ENCODE measurements around the gene NHERF2. TPM values are rescaled to one million over a fixed set of nuclear protein-coding genes. Genes with fewer than 3 reads are reported as not detected.

NHERF2 gene
- total and polyA plus RNA-seq, 9 of the 15 experiments (the other 6 are each of a cell fraction or from before 2014, with no cell fraction given), result 0.15 to 42.0 (median 12.5) TPM

- TF ChIP-seq, protein P1, sequence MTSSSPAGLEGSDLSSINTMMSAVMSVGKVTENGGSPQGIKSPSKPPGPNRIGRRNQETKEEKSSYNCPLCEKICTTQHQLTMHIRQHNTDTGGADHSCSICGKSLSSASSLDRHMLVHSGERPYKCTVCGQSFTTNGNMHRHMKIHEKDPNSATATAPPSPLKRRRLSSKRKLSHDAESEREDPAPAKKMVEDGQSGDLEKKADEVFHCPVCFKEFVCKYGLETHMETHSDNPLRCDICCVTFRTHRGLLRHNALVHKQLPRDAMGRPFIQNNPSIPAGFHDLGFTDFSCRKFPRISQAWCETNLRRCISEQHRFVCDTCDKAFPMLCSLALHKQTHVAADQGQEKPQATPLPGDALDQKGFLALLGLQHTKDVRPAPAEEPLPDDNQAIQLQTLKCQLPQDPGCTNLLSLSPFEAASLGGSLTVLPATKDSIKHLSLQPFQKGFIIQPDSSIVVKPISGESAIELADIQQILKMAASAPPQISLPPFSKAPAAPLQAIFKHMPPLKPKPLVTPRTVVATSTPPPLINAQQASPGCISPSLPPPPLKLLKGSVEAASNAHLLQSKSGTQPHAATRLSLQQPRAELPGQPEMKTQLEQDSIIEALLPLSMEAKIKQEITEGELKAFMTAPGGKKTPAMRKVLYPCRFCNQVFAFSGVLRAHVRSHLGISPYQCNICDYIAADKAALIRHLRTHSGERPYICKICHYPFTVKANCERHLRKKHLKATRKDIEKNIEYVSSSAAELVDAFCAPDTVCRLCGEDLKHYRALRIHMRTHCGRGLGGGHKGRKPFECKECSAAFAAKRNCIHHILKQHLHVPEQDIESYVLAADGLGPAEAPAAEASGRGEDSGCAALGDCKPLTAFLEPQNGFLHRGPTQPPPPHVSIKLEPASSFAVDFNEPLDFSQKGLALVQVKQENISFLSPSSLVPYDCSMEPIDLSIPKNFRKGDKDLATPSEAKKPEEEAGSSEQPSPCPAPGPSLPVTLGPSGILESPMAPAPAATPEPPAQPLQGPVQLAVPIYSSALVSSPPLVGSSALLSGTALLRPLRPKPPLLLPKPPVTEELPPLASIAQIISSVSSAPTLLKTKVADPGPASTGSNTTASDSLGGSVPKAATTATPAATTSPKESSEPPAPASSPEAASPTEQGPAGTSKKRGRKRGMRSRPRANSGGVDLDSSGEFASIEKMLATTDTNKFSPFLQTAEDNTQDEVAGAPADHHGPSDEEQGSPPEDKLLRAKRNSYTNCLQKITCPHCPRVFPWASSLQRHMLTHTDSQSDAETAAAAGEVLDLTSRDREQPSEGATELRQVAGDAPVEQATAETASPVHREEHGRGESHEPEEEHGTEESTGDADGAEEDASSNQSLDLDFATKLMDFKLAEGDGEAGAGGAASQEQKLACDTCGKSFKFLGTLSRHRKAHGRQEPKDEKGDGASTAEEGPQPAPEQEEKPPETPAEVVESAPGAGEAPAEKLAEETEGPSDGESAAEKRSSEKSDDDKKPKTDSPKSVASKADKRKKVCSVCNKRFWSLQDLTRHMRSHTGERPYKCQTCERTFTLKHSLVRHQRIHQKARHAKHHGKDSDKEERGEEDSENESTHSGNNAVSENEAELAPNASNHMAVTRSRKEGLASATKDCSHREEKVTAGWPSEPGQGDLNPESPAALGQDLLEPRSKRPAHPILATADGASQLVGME (CRISPR knock-in tag; IDR thresholded peaks at IDR 0.05), result 0 out of 2 replicates have a peak, but pooled peaks have one; percentile 53
- TF ChIP-seq, protein P2, sequence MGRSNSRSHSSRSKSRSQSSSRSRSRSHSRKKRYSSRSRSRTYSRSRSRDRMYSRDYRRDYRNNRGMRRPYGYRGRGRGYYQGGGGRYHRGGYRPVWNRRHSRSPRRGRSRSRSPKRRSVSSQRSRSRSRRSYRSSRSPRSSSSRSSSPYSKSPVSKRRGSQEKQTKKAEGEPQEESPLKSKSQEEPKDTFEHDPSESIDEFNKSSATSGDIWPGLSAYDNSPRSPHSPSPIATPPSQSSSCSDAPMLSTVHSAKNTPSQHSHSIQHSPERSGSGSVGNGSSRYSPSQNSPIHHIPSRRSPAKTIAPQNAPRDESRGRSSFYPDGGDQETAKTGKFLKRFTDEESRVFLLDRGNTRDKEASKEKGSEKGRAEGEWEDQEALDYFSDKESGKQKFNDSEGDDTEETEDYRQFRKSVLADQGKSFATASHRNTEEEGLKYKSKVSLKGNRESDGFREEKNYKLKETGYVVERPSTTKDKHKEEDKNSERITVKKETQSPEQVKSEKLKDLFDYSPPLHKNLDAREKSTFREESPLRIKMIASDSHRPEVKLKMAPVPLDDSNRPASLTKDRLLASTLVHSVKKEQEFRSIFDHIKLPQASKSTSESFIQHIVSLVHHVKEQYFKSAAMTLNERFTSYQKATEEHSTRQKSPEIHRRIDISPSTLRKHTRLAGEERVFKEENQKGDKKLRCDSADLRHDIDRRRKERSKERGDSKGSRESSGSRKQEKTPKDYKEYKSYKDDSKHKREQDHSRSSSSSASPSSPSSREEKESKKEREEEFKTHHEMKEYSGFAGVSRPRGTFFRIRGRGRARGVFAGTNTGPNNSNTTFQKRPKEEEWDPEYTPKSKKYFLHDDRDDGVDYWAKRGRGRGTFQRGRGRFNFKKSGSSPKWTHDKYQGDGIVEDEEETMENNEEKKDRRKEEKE (IDR thresholded peaks at IDR 0.05; ENCODE audit: borderline replicate concordance in 1 of 2, control insufficient read depth in 1 of 2, low read depth in 2 of 2, low read length in 1 of 2), result no peak
- TF ChIP-seq NFRKB (IDR thresholded peaks at IDR 0.05; ENCODE audit: low read depth) (no peak), RNF2 (IDR thresholded peaks at IDR 0.05) (peak; percentile 53; the same call in 1 of the 2 replicates), EHMT2 (IDR thresholded peaks at IDR 0.05) (no peak), ZNF79 (CRISPR knock-in tag; IDR thresholded peaks at IDR 0.05; ENCODE audit: low read depth) (no peak), GMEB1 (CRISPR knock-in tag; IDR thresholded peaks at IDR 0.05) (peak; percentile 92), TRIM25 (IDR thresholded peaks at IDR 0.05; ENCODE audit: borderline replicate concordance) (no peak), CBX5 (IDR thresholded peaks at IDR 0.05; ENCODE audit: borderline replicate concordance, low read depth) (no peak), GTF2E2 (tag; IDR thresholded peaks at IDR 0.05) (no peak; the same call in 1 of the 2 replicates), CREM (IDR thresholded peaks at IDR 0.05; ENCODE audit: low read depth) (peak; percentile 93), FOSL1 (tag; conservative IDR thresholded peaks at IDR 0.05) (no peak; the same call in 1 of the 2 replicates), NRF1 (conservative IDR thresholded peaks at IDR 0.05 in 1 of 2, IDR thresholded peaks at IDR 0.05 in 1 of 2) (peak; percentile 78 to 80), JUN (IDR thresholded peaks at IDR 0.05; ENCODE audit: borderline replicate concordance, low read depth, low read length) (peak; percentile 73; the same call in 1 of the 2 replicates), JUN (CRISPR knock-in tag; IDR thresholded peaks at IDR 0.05; ENCODE audit: borderline replicate concordance) (no peak)
Measured at GRCh38 chr16:2047330-2048115, 20.8 kb downstream of the NHERF2 start, which contains the start of the genes NTHL1 and TSC2 (continued).

All from K562 (cell line).